ENCODE results near the gene KITLG.

- TF ChIP-seq REST (IDR thresholded peaks at IDR 0.05; ENCODE audit: insufficient replicate concordance, low read depth) (no peak), CTCF (IDR thresholded peaks at IDR 0.05; ENCODE audit: insufficient read depth, low read length) (no peak)
Measured at GRCh38 chr12:88591343-88591742, 11.1 kb upstream of the KITLG start.
